Tibial artery (tissue), 4 donors: Measurements from ENCODE around the gene LRP10.
A peak's percentile ranks its signal among the peaks of the same experiment; 100 is the strongest.
"Not testable (repeated sequence)": the region's sequence is repeated elsewhere in the genome, so short reads cannot be mapped to it uniquely, and the experiment has no call there.

Experiments
- DNase-seq, 2 donors: peaks; one replicate each; pipeline ENCODE4 v3.0.0-alpha.2; 2019
- H3K27ac ChIP-seq, 2 donors: fragments of 200-600 bp; sonication (generic) in 1 of 2; 1 replicate in 1 of 2; 2 replicates in 1 of 2; pipeline ENCODE4 v1.5.1; 2018 to 2019; ENCODE audit warnings: mild to moderate bottlenecking in 1 of 2
- H3K27me3 ChIP-seq, 2 donors: fragments of 200-600 bp; sonication (generic) in 1 of 2; one replicate each; pipeline versions ENCODE4 v1.5.1 to v1.6.0; 2016 to 2019
- H3K36me3 ChIP-seq, 3 donors: fragments of 200-600 bp; sonication (generic) in 2 of 3; one replicate each; pipeline ENCODE4 v1.5.1; 2016 to 2019; ENCODE audit warnings: mild to moderate bottlenecking in 2 of 3
- H3K4me1 ChIP-seq, 4 donors: fragments of 200-600 bp; sonication (generic) in 2 of 4; 1 replicate in 3 of 4; 2 replicates in 1 of 4; pipeline ENCODE4 v1.5.1; 2016 to 2019
- H3K4me3 ChIP-seq, 2 donors: fragments of 200-600 bp; sonication (generic) in 1 of 2; 1 replicate in 1 of 2; 2 replicates in 1 of 2; pipeline ENCODE4 v1.5.1; 2018 to 2019; ENCODE audit warnings: mild to moderate bottlenecking in 2 of 2
- H3K9me3 ChIP-seq, 3 donors: fragments of 200-600 bp; sonication (generic) in 1 of 3; one replicate each; pipeline ENCODE4 v1.5.1; 2016 to 2019
- CTCF ChIP-seq, 2 experiments: fragments of 200-600 bp in 1 of 2; fragments of 450-650 bp in 1 of 2; IDR thresholded peaks; one replicate each; pipeline ENCODE4 v1.5.1; 2017 to 2019; ENCODE audit warnings: antibody characterized with exemption in 2 of 2, mild to moderate bottlenecking in 1 of 2, moderate library complexity in 1 of 2
- intact Hi-C: fragments of 100-400 bp; cut with DNase I; formaldehyde crosslinking; loops from one replicate; pipeline ENCODE4 v1.15.0; 2023; ENCODE audit warnings: low total_unique reads

The LRP10 gene

GRCh38 chr14:22871224-22872032 lies at the start of gene LRP10:
LRP10 (plus strand) TSS chr14:22871740; CDS start chr14:22872304, 564 bp downstream.
- intact Hi-C loops: no loop called here
- H3K4me1 ChIP-seq: peaks cover 0 to 48% (median 40%) of the 10 kb centered on the region in 4 donors
- H3K36me3 ChIP-seq: peaks cover 33 to 34% (median 34%) of the 10 kb centered on the region in 3 donors
- DNase-seq: peak; percentile 96 to 97
- peak within 1 kb of the TSS; percentile 78 to 97 for H3K4me3 ChIP-seq
- H3K27me3 ChIP-seq: no peaks in the 10 kb centered on the region
- H3K27ac ChIP-seq: peak within 1 kb of the TSS; percentile 96 to 99
- TF ChIP-seq CTCF (IDR thresholded peaks at IDR 0.05): no peak
- no peaks in the 10 kb centered on the region for H3K9me3 ChIP-seq

GRCh38 chr14:22822016-22822570 lies 49.4 kb upstream of the LRP10 start:
- intact Hi-C loops: loop anchor here (10.0 kb wide), 1 partner anchor 257 kb away; no protein-coding TSS in a partner anchor

GRCh38 chr14:22822571-22823098 lies 48.9 kb upstream of the LRP10 start:
- Histone ChIP-seq H3K36me3 (no peaks in the 10 kb centered on the region), H3K4me1 (peaks cover 0 to 43% (median 32%) of the 10 kb centered on the region in 4 donors), H3K9me3 (no peaks in the 10 kb centered on the region), H3K4me3 (peak overlapping the region; percentile 46 to 58), H3K27me3 (no peaks in the 10 kb centered on the region), H3K27ac (peak overlapping the region; percentile 69 to 73)
- TF ChIP-seq CTCF (IDR thresholded peaks at IDR 0.05): peak; percentile 80 to 82
- peak; percentile 76 to 87 for DNase-seq
- intact Hi-C loops: loop anchor here (10.0 kb wide), 1 partner anchor 258 kb away; no protein-coding TSS in a partner anchor

More at GRCh38 chr14:22822016-22822570, 49.4 kb upstream of the LRP10 start:
- Histone ChIP-seq H3K27me3 (no peaks in the 10 kb centered on the region), H3K27ac (peak overlapping the region; percentile 69 to 73), H3K9me3 (no peaks in the 10 kb centered on the region), H3K4me3 (peak overlapping the region; percentile 46 to 58), H3K4me1 (peaks cover 0 to 49% (median 33%) of the 10 kb centered on the region in 4 donors), H3K36me3 (no peaks in the 10 kb centered on the region)
- TF ChIP-seq CTCF (IDR thresholded peaks at IDR 0.05): no peak
- DNase-seq: no peak

- no peak for DNase-seq
- no peak for TF ChIP-seq CTCF (IDR thresholded peaks at IDR 0.05)
- Histone ChIP-seq H3K27me3 (no peaks in the 10 kb centered on the region), H3K27ac (no peak overlapping the region), H3K4me1 (peaks cover 0 to 22% (median 17%) of the 10 kb centered on the region in 4 donors), H3K4me3 (no peak overlapping the region), H3K9me3 (no peaks in the 10 kb centered on the region), H3K36me3 (no peaks in the 10 kb centered on the region)
- intact Hi-C loops: loop anchor here (5.0 to 10.0 kb wide), 2 partner anchors 42 to 260 kb away; no protein-coding TSS in a partner anchor
These were observed 46.7 kb upstream of the LRP10 start for GRCh38 chr14:22824711-22825359.

GRCh38 chr14:22829076-22829660 lies 42.4 kb upstream of the LRP10 start:
- H3K4me3 ChIP-seq: peak overlapping the region; percentile 67 to 90
- intact Hi-C loops: loop anchor here (5.0 to 10.0 kb wide), 2 partner anchors 38 to 264 kb away; no protein-coding TSS in a partner anchor
- H3K27me3 ChIP-seq, H3K36me3 ChIP-seq, H3K4me1 ChIP-seq, H3K9me3 ChIP-seq, DNase-seq: not testable (repeated sequence)
- peak overlapping the region; percentile 77 to 81 for H3K27ac ChIP-seq
